ENCODE results near the gene SCAF4.
"Not testable (repeated sequence)": the region's sequence is repeated elsewhere in the genome, so short reads cannot be mapped to it uniquely, and the experiment has no call there.

The SCAF4 gene

DNA sequence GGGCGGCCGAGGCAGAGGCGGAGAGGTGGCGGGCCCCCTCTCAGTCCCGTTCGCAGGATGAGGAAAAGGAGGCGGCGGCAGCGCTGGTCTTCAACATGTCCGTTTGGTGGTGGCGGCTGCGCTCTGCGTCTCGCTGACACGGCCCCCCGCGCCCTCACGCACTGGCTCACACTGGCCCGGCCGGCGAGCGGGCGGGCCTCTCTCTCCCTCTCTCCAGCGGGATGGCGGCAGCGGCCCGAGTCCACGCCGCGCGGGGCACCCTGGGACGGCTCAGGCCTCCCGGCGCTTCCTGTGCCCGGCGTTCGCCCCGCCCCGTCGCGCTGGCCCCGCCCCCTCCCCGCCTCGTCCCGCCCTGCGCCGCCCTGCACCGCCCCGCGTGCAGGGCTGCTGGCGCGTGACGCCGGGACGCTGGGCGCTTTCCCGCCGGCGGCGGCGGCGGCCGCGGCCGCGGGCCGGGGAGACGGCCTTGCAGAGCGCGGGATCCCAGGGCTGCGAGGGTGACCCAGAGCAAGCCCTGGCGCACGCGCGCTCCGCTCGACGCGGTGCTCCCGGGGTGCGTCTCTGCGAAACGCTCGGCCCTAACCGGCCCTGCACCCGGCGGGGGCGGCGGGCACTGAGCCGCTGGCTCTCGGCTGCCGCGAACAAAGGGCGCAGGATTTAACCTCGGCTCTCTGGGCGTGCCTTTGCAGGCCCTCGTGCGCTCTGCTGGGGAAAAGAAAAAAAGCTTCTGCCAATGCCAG lies at the start of gene SCAF4:
Gene SCAF4 (minus strand): TSS at position 262 of the 740 bp plus-strand sequence. CDS start 426 bp downstream, outside the sequence.
- DNase-seq (ENCODE audit: low spot score) = peak; percentile 99

DNA sequence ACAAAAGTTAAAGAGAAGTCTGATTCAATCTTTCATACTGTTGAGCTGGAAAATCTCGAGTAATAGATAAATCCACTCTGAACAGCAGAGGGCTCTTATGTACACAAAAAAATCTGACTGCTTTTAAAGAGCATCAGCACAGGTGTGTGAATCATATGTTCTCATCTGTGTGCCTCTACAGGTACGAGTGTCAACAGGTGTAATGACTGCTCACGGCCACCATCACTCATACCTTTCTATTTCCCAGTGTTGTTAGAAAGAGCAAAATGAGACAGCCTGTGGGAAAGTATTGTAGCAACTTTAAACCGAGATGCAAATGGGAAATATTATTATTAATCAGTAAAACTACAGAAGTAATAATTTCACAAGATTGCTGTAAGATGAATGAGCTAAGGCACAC lies 49.0 kb upstream of the SCAF4 start:
- no peak for DNase-seq (ENCODE audit: low spot score)

DNA sequence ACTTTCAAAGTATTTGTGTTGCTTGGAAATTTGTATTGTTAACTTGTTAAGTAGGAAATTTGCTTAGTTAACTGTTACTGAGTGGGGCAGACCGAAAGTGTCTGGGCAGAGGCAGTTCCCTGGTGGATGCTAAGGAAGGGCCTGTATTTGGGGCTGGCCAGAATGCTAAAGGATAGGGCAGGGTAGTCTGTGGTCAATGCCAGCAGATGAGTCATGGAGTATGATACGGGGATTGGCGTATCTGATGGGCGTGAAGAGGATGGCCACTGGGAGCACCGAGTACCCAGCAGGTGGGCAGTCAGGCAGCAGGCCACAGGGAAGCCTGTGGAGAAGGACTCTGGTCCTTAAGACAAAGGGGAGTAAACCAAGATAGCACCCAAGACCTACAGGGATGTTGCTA lies 46.6 kb upstream of the SCAF4 start:
- no peak for DNase-seq (ENCODE audit: low spot score)

DNA sequence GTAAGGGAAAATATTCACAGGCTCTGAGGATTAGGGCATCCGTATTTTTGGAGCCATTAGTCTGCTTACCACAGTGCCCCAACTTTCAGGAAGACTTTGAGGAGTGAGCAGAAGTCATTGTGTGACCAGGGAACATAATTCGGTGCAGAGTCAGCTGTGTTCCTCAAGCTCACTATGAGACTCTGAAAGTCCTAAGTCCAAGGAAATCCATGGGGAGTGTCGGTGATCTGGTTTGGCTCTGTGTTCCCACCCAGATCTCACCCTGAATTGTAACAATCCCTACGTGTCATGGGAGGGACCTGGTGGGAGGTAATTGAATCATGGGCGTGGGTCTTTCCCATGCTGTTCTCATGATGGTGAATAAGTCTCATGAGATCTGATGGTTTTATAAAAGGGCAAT lies 45.9 kb upstream of the SCAF4 start:
- DNase-seq (ENCODE audit: low spot score) = no peak

GRCh38 chr21:31774031-31774430 lies 42.1 kb upstream of the SCAF4 start:
- DNase-seq (ENCODE audit: low spot score) = no peak

DNA sequence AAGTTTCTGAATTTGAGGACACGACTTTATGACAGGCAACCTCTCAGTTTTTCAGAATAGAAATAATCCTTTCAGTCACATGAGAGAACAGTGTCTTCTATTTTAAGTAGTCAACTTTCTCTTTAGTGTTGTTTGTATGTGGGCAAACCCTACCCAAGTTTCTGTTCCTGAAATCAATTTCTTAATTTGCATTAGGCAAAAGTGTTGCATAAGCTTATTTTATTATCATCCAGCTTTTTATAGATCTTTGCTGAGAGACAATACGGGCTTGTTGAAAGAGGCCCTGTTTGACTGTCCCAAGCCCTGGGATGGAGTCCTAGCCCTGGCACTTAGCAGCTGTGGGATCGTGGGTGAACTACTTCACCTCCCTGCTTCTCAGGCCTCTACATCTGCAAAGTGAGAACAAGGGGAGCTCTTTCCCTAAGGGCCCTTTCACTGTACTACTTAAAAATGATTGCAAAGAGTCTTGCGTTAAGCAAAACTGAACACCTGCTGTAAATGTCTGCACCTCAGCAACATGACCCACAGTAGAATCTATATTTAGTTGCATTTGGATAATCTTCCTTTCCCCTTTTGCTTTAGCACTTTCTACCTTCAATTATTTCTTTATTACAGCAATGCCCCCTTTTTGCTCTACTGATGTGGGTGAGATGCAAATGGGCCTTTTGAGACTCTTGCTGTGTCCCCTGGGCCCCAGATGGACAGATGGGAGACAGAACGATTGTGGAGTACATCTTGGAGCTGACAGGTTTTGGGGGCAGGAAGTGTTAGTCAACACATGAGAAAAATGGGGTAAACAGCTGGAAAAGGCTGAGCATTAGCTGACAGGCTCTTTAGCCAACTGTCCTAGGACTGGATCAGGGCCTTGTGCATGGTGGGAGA lies 41.0 kb upstream of the SCAF4 start:
- DNase-seq (ENCODE audit: low spot score) = no peak

- DNase-seq (ENCODE audit: low spot score) = no peak
These were observed 39.8 kb upstream of the SCAF4 start for GRCh38 chr21:31771685-31772084.

GRCh38 chr21:31768710-31769109 lies 36.8 kb upstream of the SCAF4 start:
- DNase-seq (ENCODE audit: low spot score) = no peak

GRCh38 chr21:31766899-31767298 lies 35.0 kb upstream of the SCAF4 start:
- DNase-seq (ENCODE audit: low spot score) = no peak

DNA sequence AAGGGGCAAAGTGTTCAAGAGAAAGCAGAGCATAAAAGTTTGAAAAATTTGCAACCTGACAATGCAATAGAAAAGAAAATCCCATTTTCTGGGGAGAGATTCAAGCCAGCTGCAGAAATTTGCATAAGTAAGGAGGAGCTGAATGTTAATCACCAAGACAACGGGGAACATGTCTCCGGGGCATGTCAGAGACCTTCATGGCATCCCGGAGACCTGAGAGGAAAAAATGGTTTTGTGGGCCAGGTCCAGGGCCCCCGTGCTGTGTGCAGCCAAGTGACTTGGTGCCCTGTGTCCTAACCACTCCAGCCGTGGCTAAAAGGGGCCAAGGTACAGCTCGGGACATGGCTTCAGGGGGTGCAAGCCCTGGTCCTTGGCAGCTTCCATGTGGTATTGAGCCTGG lies 33.9 kb upstream of the SCAF4 start:
- not testable (repeated sequence) for DNase-seq (ENCODE audit: low spot score)

- no peak for DNase-seq (ENCODE audit: low spot score)
These were observed 29.0 kb upstream of the SCAF4 start for GRCh38 chr21:31760931-31761330.

DNA sequence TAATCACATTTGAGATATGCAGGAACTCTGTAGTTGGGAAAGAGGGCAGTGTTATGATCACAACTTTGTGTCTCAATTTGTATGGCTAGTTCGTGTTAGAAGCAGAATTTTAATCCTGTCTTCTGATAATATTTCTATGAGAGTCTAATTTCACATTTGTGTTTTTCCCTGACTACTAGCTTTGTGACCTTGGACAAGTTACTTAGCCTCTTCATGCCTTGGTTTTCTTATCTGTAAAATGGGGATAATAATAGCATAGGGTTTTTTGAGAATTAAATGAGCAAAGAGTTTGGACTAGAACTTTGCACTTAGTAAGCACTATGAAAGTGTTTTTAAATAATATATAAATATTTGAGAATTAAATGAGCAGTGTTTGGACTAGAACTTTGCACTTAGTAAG lies 24.9 kb upstream of the SCAF4 start:
- DNase-seq (ENCODE audit: low spot score) = no peak

DNA sequence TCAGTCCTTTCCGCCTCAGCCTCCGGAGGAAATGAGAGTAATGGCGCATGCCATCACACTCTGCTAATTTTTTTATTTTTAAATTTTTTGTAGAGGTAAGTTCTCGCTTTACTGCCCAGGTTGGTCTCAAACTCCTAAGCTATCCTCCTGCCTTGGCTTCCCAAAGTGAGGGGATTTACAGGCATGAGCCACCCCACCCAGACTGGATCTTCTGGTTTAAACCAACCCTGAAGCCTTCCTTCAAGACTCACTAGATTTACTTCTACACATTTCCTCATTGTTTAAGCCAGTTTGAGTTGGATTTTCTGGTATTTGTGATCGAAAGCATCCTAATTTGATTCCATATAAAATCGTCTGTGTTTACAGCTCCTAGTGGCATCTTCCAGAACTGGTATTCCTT lies 23.1 kb upstream of the SCAF4 start:
- DNase-seq (ENCODE audit: low spot score) = no peak

- DNase-seq (ENCODE audit: low spot score) = no peak
These were observed 22.7 kb upstream of the SCAF4 start for GRCh38 chr21:31754708-31754960.

GRCh38 chr21:31753949-31754707 lies 22.2 kb upstream of the SCAF4 start:
- no peak for DNase-seq (ENCODE audit: low spot score)

DNA sequence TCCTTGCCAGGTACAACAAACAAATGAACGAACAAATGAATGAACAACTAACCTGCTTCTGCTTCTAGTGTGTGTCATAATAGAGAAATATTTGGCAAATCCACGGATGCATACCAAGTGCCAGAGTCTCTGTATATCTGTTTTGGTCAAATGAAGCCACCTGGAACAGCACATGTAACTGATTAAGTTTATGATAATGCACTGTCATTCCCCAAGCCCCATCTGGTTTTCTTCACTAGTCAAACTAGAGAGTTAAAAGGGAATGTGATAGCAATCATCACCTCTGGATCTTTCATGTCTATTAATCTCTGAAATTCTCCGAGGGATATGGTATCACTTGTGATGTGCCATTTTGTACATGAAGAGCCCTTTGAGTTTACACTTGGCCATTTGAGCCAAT lies 21.0 kb upstream of the SCAF4 start:
- no peak for DNase-seq (ENCODE audit: low spot score)

GRCh38 chr21:31752352-31752751 lies 20.4 kb upstream of the SCAF4 start:
- peak; percentile 59 for DNase-seq (ENCODE audit: low spot score)

GRCh38 chr21:31750843-31751242 lies 18.9 kb upstream of the SCAF4 start:
- DNase-seq (ENCODE audit: low spot score) = peak; percentile 27

DNA sequence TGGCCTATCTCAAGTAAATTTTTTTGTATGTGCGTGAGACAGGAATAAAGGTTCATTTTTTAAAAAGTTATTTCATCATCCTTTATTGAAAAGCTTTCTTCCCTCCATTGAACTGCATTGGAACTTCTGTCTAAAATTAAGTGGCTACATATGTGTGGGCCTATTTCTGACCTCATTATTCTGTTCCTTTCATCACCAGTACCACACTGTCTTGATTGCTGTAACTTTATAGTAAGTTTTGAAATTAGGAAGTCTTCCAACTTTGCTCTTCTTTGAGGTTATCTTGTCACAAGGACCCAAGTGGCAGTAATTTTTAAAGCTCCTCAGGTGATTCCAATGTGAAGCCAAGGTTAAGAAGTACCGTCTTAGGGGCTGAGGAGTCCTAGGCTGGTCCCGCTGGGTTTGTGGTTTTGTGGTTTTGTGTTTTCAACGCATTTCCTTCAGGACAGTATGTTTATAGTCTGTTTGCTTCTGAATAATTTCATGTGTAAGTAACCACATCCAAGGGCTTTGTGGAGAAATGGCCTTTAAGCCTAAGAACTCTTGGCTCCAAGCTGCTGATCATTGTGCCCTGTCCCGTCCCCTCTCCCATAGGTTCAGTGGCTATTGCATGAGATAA lies 12.4 kb upstream of the SCAF4 start:
- no peak for DNase-seq (ENCODE audit: low spot score)

DNA sequence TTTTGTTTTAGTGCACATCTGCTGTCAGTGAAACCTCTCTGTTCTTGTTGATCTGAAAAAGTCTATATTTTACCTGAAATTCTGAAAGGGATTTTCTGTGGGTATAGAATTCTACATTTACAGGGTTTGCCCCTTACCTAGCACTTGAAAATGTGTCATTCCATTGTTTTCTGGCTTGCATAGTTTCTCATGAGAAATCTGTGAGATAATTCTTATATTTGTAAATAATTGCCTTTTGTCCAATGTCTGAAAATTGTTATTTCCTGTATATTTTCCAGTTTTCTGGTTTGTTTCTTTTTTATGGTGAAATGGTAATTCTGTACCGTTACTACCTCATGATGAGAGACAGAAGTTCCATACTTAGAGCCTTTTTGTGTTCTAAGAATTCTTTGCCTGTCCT lies 11.8 kb upstream of the SCAF4 start:
- no peak for DNase-seq (ENCODE audit: low spot score)

DNA sequence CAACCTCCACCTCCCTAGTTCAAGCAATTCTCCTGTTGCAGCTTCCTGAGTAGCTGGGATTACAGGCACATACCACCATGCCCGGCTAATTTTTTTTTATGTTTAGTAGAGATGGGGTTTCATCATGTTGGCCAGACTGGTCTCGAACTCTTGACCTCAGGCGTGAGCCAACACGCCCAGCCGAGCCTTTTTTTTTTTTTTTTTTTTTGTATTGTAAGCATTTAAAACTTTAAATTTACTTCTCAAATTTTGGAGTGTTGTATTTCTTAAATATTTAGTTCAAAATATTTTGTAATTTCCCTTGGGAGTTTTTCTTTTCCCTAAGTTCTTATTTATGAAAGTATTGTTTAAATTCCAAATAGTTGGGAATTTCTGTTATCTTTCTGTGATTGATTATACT lies 9.2 kb upstream of the SCAF4 start:
- no peak for DNase-seq (ENCODE audit: low spot score)

GRCh38 chr21:31737586-31738397 lies 5.9 kb upstream of the SCAF4 start:
- peak; percentile 30 for DNase-seq (ENCODE audit: low spot score)
